SKM-1 treated with dmso at 0.1 percent for 144 hours (cell line): Measurements from ENCODE around the gene LCLAT1.
"Not testable (repeated sequence)": the region's sequence is repeated elsewhere in the genome, so short reads cannot be mapped to it uniquely, and the experiment has no call there.

Experiments
- DNase-seq: peaks from one replicate; lab custom pipeline; 2025; ENCODE audit not compliant: unreplicated experiment; lab: John Stamatoyannopoulos, UW

The LCLAT1 gene

GRCh38 chr2:30584116-30584515 lies 137.1 kb downstream of the LCLAT1 start:
- DNase-seq = no peak

- no peak for DNase-seq
Measured at GRCh38 chr2:30588994-30589393, 141.9 kb downstream of the LCLAT1 start.

GRCh38 chr2:30590407-30590806 lies 143.4 kb downstream of the LCLAT1 start:
- DNase-seq = no peak

- DNase-seq = no peak
Measured at GRCh38 chr2:30591186-30591585, 144.1 kb downstream of the LCLAT1 start.

GRCh38 chr2:30601375-30601774 lies 154.3 kb downstream of the LCLAT1 start:
- DNase-seq = no peak

GRCh38 chr2:30605197-30605596 lies 158.2 kb downstream of the LCLAT1 start:
- DNase-seq = no peak

- DNase-seq = no peak
Measured at GRCh38 chr2:30608643-30609042, 161.6 kb downstream of the LCLAT1 start.

GRCh38 chr2:30611583-30611982 lies 164.5 kb downstream of the LCLAT1 start:
- no peak for DNase-seq

- DNase-seq = no peak
Measured at GRCh38 chr2:30612371-30612770, 165.3 kb downstream of the LCLAT1 start.

GRCh38 chr2:30613001-30613400 lies 166.0 kb downstream of the LCLAT1 start:
- DNase-seq = no peak

GRCh38 chr2:30614227-30614626 lies 167.2 kb downstream of the LCLAT1 start:
- not testable (repeated sequence) for DNase-seq

GRCh38 chr2:30615926-30616325 lies 168.9 kb downstream of the LCLAT1 start:
- DNase-seq = no peak

- no peak for DNase-seq
Measured at GRCh38 chr2:30620102-30620501, 173.1 kb downstream of the LCLAT1 start.

GRCh38 chr2:30621836-30622235 lies 174.8 kb downstream of the LCLAT1 start:
- no peak for DNase-seq

GRCh38 chr2:30622452-30622851 lies 175.4 kb downstream of the LCLAT1 start:
- DNase-seq = no peak

GRCh38 chr2:30625276-30625675 lies 178.2 kb downstream of the LCLAT1 start:
- DNase-seq = no peak

- no peak for DNase-seq
Measured at GRCh38 chr2:30625701-30626100, 178.7 kb downstream of the LCLAT1 start.

- no peak for DNase-seq
Measured at GRCh38 chr2:30626397-30626796, 179.4 kb downstream of the LCLAT1 start.

GRCh38 chr2:30627151-30627550 lies 180.1 kb downstream of the LCLAT1 start:
- DNase-seq = no peak

GRCh38 chr2:30628341-30628740 lies 181.3 kb downstream of the LCLAT1 start:
- DNase-seq = no peak

- no peak for DNase-seq
Measured at GRCh38 chr2:30629866-30630265, 182.8 kb downstream of the LCLAT1 start.

GRCh38 chr2:30631051-30631671 lies 184.1 kb downstream of the LCLAT1 start:
- no peak for DNase-seq

- no peak for DNase-seq
Measured at GRCh38 chr2:30633039-30633438, 186.0 kb downstream of the LCLAT1 start.
